HCT116 (cell line): ENCODE results near the gene CD96.

Source experiments
- ATF3 ChIP-seq: IDR thresholded peaks from 2 replicates; pipeline ENCODE4 v1.6.1; 2012
- CEBPB ChIP-seq: IDR thresholded peaks from 2 replicates; pipeline ENCODE4 v1.6.1; 2012; ENCODE audit warnings: low read depth
- CTCF ChIP-seq, 3 experiments: fragments of 200-600 bp in 1 of 3; sonication (generic) in 1 of 3; IDR thresholded peaks in 2 of 3; conservative IDR thresholded peaks in 1 of 3; 2 replicates each; pipeline ENCODE4 v1.5.1; 2012 to 2017; ENCODE audit warnings: low read depth in 2 of 3, low read length in 2 of 3, antibody characterized with exemption in 1 of 3, borderline replicate concordance in 1 of 3, control low read depth in 1 of 3, mild to moderate bottlenecking in 1 of 3, mixed read lengths in 1 of 3, mixed run types in 1 of 3, moderate library complexity in 1 of 3; ENCODE audit not compliant: insufficient read depth in 1 of 3
- ELF1 ChIP-seq: IDR thresholded peaks from 2 replicates; pipeline ENCODE4 v1.6.1; 2012; ENCODE audit warnings: low read depth, borderline replicate concordance
- EZH2 ChIP-seq: fragments of 200-600 bp; sonication (generic); IDR thresholded peaks from 2 replicates; pipeline ENCODE4 v1.6.1; 2017; ENCODE audit warnings: antibody characterized with exemption, mixed run types
- EZH2phosphoT487 ChIP-seq: fragments of 200-600 bp; IDR thresholded peaks from 2 replicates; pipeline ENCODE4 v1.6.1; 2018; ENCODE audit warnings: antibody characterized with exemption, borderline replicate concordance
- JUND ChIP-seq: IDR thresholded peaks from 2 replicates; pipeline ENCODE4 v1.6.1; 2012
- POLR2A ChIP-seq: IDR thresholded peaks from 2 replicates; pipeline ENCODE4 v1.7.0; 2011; ENCODE audit warnings: borderline replicate concordance; ENCODE audit not compliant: insufficient read depth, insufficient read length; ENCODE audit errors: extremely low read depth
- POLR2AphosphoS5 ChIP-seq: IDR thresholded peaks from 2 replicates; pipeline ENCODE4 v1.6.1; 2011; ENCODE audit warnings: mild to moderate bottlenecking, low read depth, low read length, moderate library complexity
- SIN3A ChIP-seq: IDR thresholded peaks from 2 replicates; pipeline ENCODE4 v1.6.1; 2012; ENCODE audit warnings: low read depth
- TCF7L2 ChIP-seq: IDR thresholded peaks from 2 replicates; pipeline ENCODE4 v1.7.0; 2011; ENCODE audit warnings: borderline replicate concordance, inconsistent platforms; ENCODE audit not compliant: insufficient read depth, insufficient read length; ENCODE audit errors: extremely low read depth
- YY1 ChIP-seq: IDR thresholded peaks from 2 replicates; pipeline ENCODE4 v1.6.1; 2011; ENCODE audit warnings: low read length, low read depth, moderate library complexity, mild to moderate bottlenecking; ENCODE audit not compliant: insufficient replicate concordance; ENCODE audit errors: extremely low read depth
- ZBTB33 ChIP-seq: IDR thresholded peaks from 2 replicates; pipeline ENCODE4 v1.6.1; 2011; ENCODE audit warnings: mild to moderate bottlenecking, low read length, moderate library complexity; ENCODE audit not compliant: insufficient replicate concordance; ENCODE audit errors: extremely low read depth
- TF ChIP-seq, protein P1 (sequence below): IDR thresholded peaks from 2 replicates; pipeline ENCODE4 v1.6.1; 2012

DNA sequence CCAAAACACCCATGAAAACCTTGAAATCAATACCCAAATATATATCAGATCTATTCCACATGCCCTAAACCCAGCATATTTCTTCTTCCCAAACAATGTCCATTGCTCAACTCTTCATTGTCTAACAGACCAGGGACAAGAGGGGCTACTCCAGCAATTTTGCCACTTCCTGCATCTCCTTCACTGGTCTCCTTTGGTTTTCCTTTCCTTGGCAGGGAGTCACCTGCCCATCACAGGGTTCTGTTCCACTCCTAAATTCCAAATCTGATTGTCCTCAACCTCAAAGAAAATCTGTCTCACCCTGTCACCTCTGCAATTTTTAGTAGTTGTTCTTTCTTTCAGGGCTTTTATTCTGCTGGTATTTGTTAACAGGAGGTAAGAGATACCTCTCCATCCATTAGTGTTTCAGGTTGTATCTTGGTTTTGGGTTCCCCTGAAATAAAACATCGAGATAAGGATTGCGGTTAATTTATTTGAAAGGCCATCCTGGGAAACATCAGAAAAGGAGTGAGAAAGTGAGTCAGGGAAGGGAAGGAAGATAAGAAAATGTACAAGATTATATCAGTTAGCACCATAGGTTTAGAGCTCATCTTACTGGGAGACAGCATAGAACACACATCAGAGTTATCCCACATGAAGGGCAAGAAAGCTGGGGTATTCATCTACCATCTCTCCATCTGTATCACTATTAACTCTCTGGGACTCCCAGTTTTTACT lies 39.6 kb downstream of the CD96 start:
- TF ChIP-seq CTCF (IDR thresholded peaks at IDR 0.05 in 2 of 3, conservative IDR thresholded peaks at IDR 0.05 in 1 of 3; ENCODE audit: borderline replicate concordance in 1 of 3, insufficient read depth in 1 of 3, low read depth in 2 of 3, low read length in 2 of 3) (no peak), SIN3A (no peak), EZH2 (no peak), POLR2A (no peak), ZBTB33 (no peak), EZH2phosphoT487 (no peak), POLR2AphosphoS5 (no peak), ATF3 (no peak), YY1 (no peak), ELF1 (no peak), JUND (no peak), TCF7L2 (peak; percentile 51), CEBPB (peak; percentile 10; the same call in 1 of the 2 replicates)
- TF ChIP-seq, protein P1, sequence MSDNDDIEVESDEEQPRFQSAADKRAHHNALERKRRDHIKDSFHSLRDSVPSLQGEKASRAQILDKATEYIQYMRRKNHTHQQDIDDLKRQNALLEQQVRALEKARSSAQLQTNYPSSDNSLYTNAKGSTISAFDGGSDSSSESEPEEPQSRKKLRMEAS = no peak
